H9 (cell line): Measurements from ENCODE around the gene LAMC2. TPM values are rescaled to one million over a fixed set of nuclear protein-coding genes. Genes with fewer than 3 reads are reported as not detected.

ENCODE experiments used
- DNase-seq: peaks from one replicate; pipeline ENCODE4 v3.0.0-alpha.2; 2017
- H2AFZ ChIP-seq: one replicate; pipeline ENCODE4 v1.6.1; 2013; ENCODE audit warnings: mild to moderate bottlenecking, low read length, control low read depth, moderate library complexity
- H2AK5ac ChIP-seq: 2 replicates; pipeline ENCODE4 v1.6.1; 2013; ENCODE audit warnings: low read length, control low read depth, mixed read lengths; ENCODE audit not compliant: insufficient read length
- H2BK120ac ChIP-seq: one replicate; pipeline ENCODE4 v1.6.1; 2013; ENCODE audit warnings: low read depth, mild to moderate bottlenecking, low read length, control low read depth, inconsistent platforms; ENCODE audit not compliant: poor library complexity, severe bottlenecking
- H2BK12ac ChIP-seq: 2 replicates; pipeline ENCODE4 v1.6.1; 2013; ENCODE audit warnings: low read length, control low read depth, mixed read lengths, low read depth; ENCODE audit not compliant: insufficient read length
- H2BK15ac ChIP-seq: 2 replicates; pipeline ENCODE4 v1.6.1; 2013; ENCODE audit warnings: low read depth, low read length, control low read depth
- H2BK20ac ChIP-seq: one replicate; pipeline ENCODE4 v1.6.1; 2013; ENCODE audit warnings: low read depth, mild to moderate bottlenecking, low read length, control low read depth, inconsistent platforms; ENCODE audit not compliant: poor library complexity, severe bottlenecking
- H2BK5ac ChIP-seq: 2 replicates; pipeline ENCODE4 v1.6.1; 2013; ENCODE audit warnings: low read length, control low read depth, mixed read lengths; ENCODE audit not compliant: insufficient read length
- H3K14ac ChIP-seq: 2 replicates; pipeline ENCODE4 v1.6.1; 2013; ENCODE audit warnings: low read length, control low read depth; ENCODE audit not compliant: insufficient read depth
- H3K18ac ChIP-seq: 2 replicates; pipeline ENCODE4 v1.6.1; 2013; ENCODE audit warnings: low read depth, mild to moderate bottlenecking, mixed read lengths, low read length, control low read depth; ENCODE audit not compliant: insufficient read length
- H3K23ac ChIP-seq: 2 replicates; pipeline ENCODE4 v1.6.1; 2013; ENCODE audit warnings: low read length, control low read depth, mixed read lengths, low read depth; ENCODE audit not compliant: insufficient read length
- H3K23me2 ChIP-seq: 2 replicates; pipeline ENCODE4 v1.6.1; 2013; ENCODE audit warnings: low read depth, mild to moderate bottlenecking, mixed read lengths, low read length, control low read depth; ENCODE audit not compliant: insufficient read length, poor library complexity, severe bottlenecking
- H3K27ac ChIP-seq: 2 replicates; pipeline ENCODE4 v1.5.1; 2013; ENCODE audit warnings: low read length, control low read depth, mixed read lengths, low read depth; ENCODE audit not compliant: insufficient read length
- H3K27me3 ChIP-seq: 2 replicates; pipeline ENCODE4 v1.6.1; 2013; ENCODE audit warnings: low read length, control low read depth, inconsistent platforms; ENCODE audit not compliant: insufficient read depth
- H3K4ac ChIP-seq: 2 replicates; pipeline ENCODE4 v1.6.1; 2013; ENCODE audit warnings: low read depth, mild to moderate bottlenecking, control low read depth, inconsistent platforms, low read length, moderate library complexity
- H3K4me1 ChIP-seq: 2 replicates; pipeline ENCODE4 v1.6.1; 2013; ENCODE audit warnings: low read length, control low read depth, inconsistent platforms; ENCODE audit not compliant: insufficient read depth
- H3K4me2 ChIP-seq: 2 replicates; pipeline ENCODE4 v1.6.1; 2013; ENCODE audit warnings: low read length, control low read depth, mixed read lengths; ENCODE audit not compliant: insufficient read length, insufficient read depth
- H3K56ac ChIP-seq: 2 replicates; pipeline ENCODE4 v1.6.1; 2013; ENCODE audit warnings: low read depth, mild to moderate bottlenecking, mixed read lengths, low read length, control low read depth; ENCODE audit not compliant: insufficient read length
- H3K79me1 ChIP-seq: 2 replicates; pipeline ENCODE4 v1.6.1; 2013; ENCODE audit warnings: low read depth, mild to moderate bottlenecking, moderate library complexity, low read length, control low read depth, inconsistent platforms; ENCODE audit not compliant: insufficient read depth, poor library complexity, severe bottlenecking
- H3K79me2 ChIP-seq: 2 replicates; pipeline ENCODE4 v1.6.1; 2013; ENCODE audit warnings: low read length, control low read depth, inconsistent platforms; ENCODE audit not compliant: insufficient read depth
- H3K9ac ChIP-seq: 2 replicates; pipeline ENCODE4 v1.6.1; 2013; ENCODE audit warnings: low read length, control low read depth, mixed read lengths; ENCODE audit not compliant: insufficient read length; ENCODE audit errors: extremely low read depth
- H3K9me3 ChIP-seq: one replicate; pipeline ENCODE4 v1.6.1; 2013; ENCODE audit warnings: low read depth, low read length, inconsistent platforms; ENCODE audit not compliant: control insufficient read depth
- H3T11ph ChIP-seq: one replicate; pipeline ENCODE4 v1.6.1; 2013; ENCODE audit warnings: mild to moderate bottlenecking, low read length, control low read depth, inconsistent platforms
- H4K20me1 ChIP-seq: one replicate; pipeline ENCODE4 v1.6.1; 2013; ENCODE audit not compliant: control insufficient read depth, insufficient read length, insufficient read depth
- H4K5ac ChIP-seq: 2 replicates; pipeline ENCODE4 v1.6.1; 2013; ENCODE audit warnings: low read depth, mild to moderate bottlenecking, mixed read lengths, low read length, control low read depth; ENCODE audit not compliant: insufficient read length
- H4K8ac ChIP-seq: replicated peaks from 2 replicates; pipeline ENCODE4 v1.6.1; 2013; ENCODE audit warnings: low read length, control low read depth, mixed read lengths, low read depth; ENCODE audit not compliant: insufficient read length
- H4K91ac ChIP-seq: 2 replicates; pipeline ENCODE4 v1.6.1; 2013; ENCODE audit warnings: low read depth, mild to moderate bottlenecking, moderate library complexity, mixed read lengths, low read length, control low read depth; ENCODE audit not compliant: insufficient read length
- H3K27ac Mint-ChIP-seq, 3 experiments: 2 replicates in 2 of 3; 3 replicates in 1 of 3; pipeline ENCODE4 v1.8.0; 2020 to 2021; ENCODE audit warnings: mixed read lengths in 3 of 3, mild to moderate bottlenecking in 1 of 3, moderate library complexity in 1 of 3
- H3K27me3 Mint-ChIP-seq: 2 replicates; pipeline ENCODE4 v1.8.0; 2021; ENCODE audit warnings: low read depth, mild to moderate bottlenecking, moderate library complexity, mixed read lengths
- H3K36me3 Mint-ChIP-seq, 3 experiments: 2 replicates in 2 of 3; 3 replicates in 1 of 3; pipeline ENCODE4 v1.8.0; 2020 to 2021; ENCODE audit warnings: low read depth in 3 of 3, mixed read lengths in 3 of 3; ENCODE audit not compliant: insufficient read depth in 1 of 3
- H3K4me1 Mint-ChIP-seq, 2 experiments: 2 replicates each; pipeline ENCODE4 v1.8.0; 2020; ENCODE audit warnings: mixed read lengths in 2 of 2
- H3K4me3 Mint-ChIP-seq, 2 experiments: 2 replicates in 1 of 2; 3 replicates in 1 of 2; pipeline ENCODE4 v1.8.0; 2020 to 2021; ENCODE audit warnings: mild to moderate bottlenecking in 2 of 2, mixed read lengths in 2 of 2, moderate library complexity in 1 of 2
- H3K9me3 Mint-ChIP-seq, 2 experiments: 2 replicates in 1 of 2; 3 replicates in 1 of 2; pipeline ENCODE4 v1.8.0; 2020; ENCODE audit warnings: mild to moderate bottlenecking in 2 of 2, mixed read lengths in 2 of 2, moderate library complexity in 1 of 2
- WGBS: extraction: QIAGEN DNeasy Blood & Tissue Kit; methylation state at CpG from one replicate; pipeline ENCODE4 v1.1.7; 2013; ENCODE audit warnings: missing lambda C conversion rate, low lambda C conversion rate, mixed read lengths; ENCODE audit not compliant: insufficient read length; ENCODE audit errors: extremely low coverage; 5-methylcytosine and 5-hydroxymethylcytosine counted together
- total RNA-seq: library from RNA; stranded (reverse); gene quantifications from 2 replicates; pipeline ENCODE4 v1.2.1, GENCODE V29; 2021
- TF ChIP-seq, protein P1 (sequence below): fragments of 200-600 bp; sonication (generic); conservative IDR thresholded peaks from 3 replicates; pipeline ENCODE4 v1.8.0; 2021; ENCODE audit warnings: antibody characterized with exemption, mild to moderate bottlenecking

LAMC2 gene
- total RNA-seq, 1 experiment from 2014 or later = 7.4 TPM

- no peak overlapping the region for H3K4me3 Mint-ChIP-seq
- Histone ChIP-seq H3K4ac (no peak overlapping the region), H4K20me1 (no peaks in the 10 kb centered on the region), H3K4me2 (no peak overlapping the region), H3K9ac (no peak overlapping the region), H2BK5ac (no peak overlapping the region), H2AFZ (no peak overlapping the region), H3K27ac (no peak overlapping the region), H3K79me2 (no peaks in the 10 kb centered on the region), H2BK20ac (no peak overlapping the region), H4K91ac (no peak overlapping the region), H4K5ac (no peak overlapping the region), H2BK120ac (no peak overlapping the region), H4K8ac (no peak overlapping the region), H3K56ac (no peak overlapping the region), H3T11ph (no peak overlapping the region), H2BK15ac (no peak overlapping the region), H3K79me1 (no peaks in the 10 kb centered on the region), H2AK5ac (no peak overlapping the region), H3K23ac (no peak overlapping the region), H3K9me3 (no peaks in the 10 kb centered on the region), H3K23me2 (no peaks in the 10 kb centered on the region), H3K4me1 (no peaks in the 10 kb centered on the region), H3K18ac (no peak overlapping the region), H2BK12ac (no peak overlapping the region), H3K14ac (no peak overlapping the region), H3K27me3 (no peaks in the 10 kb centered on the region)
- H3K36me3 Mint-ChIP-seq = peaks cover 2 to 18% (median 6%) of the 10 kb centered on the region in 3 experiments; a peak in 6 of 7 replicates
- peaks cover 0 to 8% of the 10 kb centered on the region in 2 experiments; a peak in 2 of 4 replicates for H3K4me1 Mint-ChIP-seq
- DNase-seq = no peak
- TF ChIP-seq, protein P1, sequence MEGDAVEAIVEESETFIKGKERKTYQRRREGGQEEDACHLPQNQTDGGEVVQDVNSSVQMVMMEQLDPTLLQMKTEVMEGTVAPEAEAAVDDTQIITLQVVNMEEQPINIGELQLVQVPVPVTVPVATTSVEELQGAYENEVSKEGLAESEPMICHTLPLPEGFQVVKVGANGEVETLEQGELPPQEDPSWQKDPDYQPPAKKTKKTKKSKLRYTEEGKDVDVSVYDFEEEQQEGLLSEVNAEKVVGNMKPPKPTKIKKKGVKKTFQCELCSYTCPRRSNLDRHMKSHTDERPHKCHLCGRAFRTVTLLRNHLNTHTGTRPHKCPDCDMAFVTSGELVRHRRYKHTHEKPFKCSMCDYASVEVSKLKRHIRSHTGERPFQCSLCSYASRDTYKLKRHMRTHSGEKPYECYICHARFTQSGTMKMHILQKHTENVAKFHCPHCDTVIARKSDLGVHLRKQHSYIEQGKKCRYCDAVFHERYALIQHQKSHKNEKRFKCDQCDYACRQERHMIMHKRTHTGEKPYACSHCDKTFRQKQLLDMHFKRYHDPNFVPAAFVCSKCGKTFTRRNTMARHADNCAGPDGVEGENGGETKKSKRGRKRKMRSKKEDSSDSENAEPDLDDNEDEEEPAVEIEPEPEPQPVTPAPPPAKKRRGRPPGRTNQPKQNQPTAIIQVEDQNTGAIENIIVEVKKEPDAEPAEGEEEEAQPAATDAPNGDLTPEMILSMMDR = no peak
- no peaks in the 10 kb centered on the region; the same call in 1 of the 2 replicates for H3K27me3 Mint-ChIP-seq
- H3K27ac Mint-ChIP-seq = no peak overlapping the region; a peak in 2 of 7 replicates
- WGBS = no CpG with 5 or more reads among the region's 7 CpGs
- H3K9me3 Mint-ChIP-seq = no peaks in the 10 kb centered on the region
Observed at GRCh38 chr1:183143576-183144315, 42.3 kb upstream of the LAMC2 start.
